Calu3 (cell line): ENCODE results near the gene ABI2. TPM values are rescaled to one million over a fixed set of nuclear protein-coding genes. Genes with fewer than 3 reads are reported as not detected.
A peak's percentile ranks its signal among the peaks of the same experiment; 100 is the strongest.

Experiments
- BruUV-seq: library from RNA; stranded (reverse); fragments of 400-500 nt; replicated peaks from 2 replicates; lab custom pipeline; 2021; lab: Mats Ljungman, UMichigan
- CTCF ChIA-PET: fragments of 300-600 bp; sonication (Branson Sonifier 250); formaldehyde crosslinking; loops from one replicate; lab custom pipeline; 2022; ENCODE audit warnings: antibody characterized with exemption; lab: Charles Lee
- DNase-seq: peaks from one replicate; pipeline ENCODE4 v3.0.0; 2022
- H3K27ac Mint-ChIP-seq: one replicate; pipeline ENCODE4 v1.8.0; 2022; ENCODE audit warnings: mixed read lengths; ENCODE audit not compliant: unreplicated experiment
- H3K27me3 Mint-ChIP-seq: one replicate; pipeline ENCODE4 v1.8.0; 2022; ENCODE audit warnings: mixed read lengths; ENCODE audit not compliant: unreplicated experiment
- H3K36me3 Mint-ChIP-seq: one replicate; pipeline ENCODE4 v1.8.0; 2022; ENCODE audit warnings: mild to moderate bottlenecking, moderate library complexity, mixed read lengths; ENCODE audit not compliant: insufficient read depth, unreplicated experiment
- H3K4me1 Mint-ChIP-seq: one replicate; pipeline ENCODE4 v1.8.0; 2022; ENCODE audit warnings: mild to moderate bottlenecking, low read depth, mixed read lengths; ENCODE audit not compliant: unreplicated experiment
- H3K4me3 Mint-ChIP-seq: one replicate; pipeline ENCODE4 v1.8.0; 2022; ENCODE audit warnings: mild to moderate bottlenecking, low read depth, moderate library complexity, mixed read lengths; ENCODE audit not compliant: unreplicated experiment
- H3K9me3 Mint-ChIP-seq: one replicate; pipeline ENCODE4 v1.8.0; 2022; ENCODE audit warnings: low read depth, mixed read lengths; ENCODE audit not compliant: unreplicated experiment
- intact Hi-C: fragments of 100-400 bp; cut with micrococcal nuclease; formaldehyde crosslinking; loops from one replicate; pipeline ENCODE4 v1.10.0; 2022; ENCODE audit not compliant: unreplicated experiment
- total RNA-seq: library from RNA; stranded (reverse); gene quantifications from 2 replicates; pipeline ENCODE4 v1.2.3, GENCODE V29; 2022
- TF ChIP-seq, protein P1 (sequence below): fragments of 200-600 bp; IDR thresholded peaks from one replicate; pipeline ENCODE4 v1.8.0; 2022; ENCODE audit warnings: antibody characterized with exemption; ENCODE audit not compliant: unreplicated experiment

Gene ABI2
- total RNA-seq, 1 experiment from 2014 or later = 79.6 TPM

DNA sequence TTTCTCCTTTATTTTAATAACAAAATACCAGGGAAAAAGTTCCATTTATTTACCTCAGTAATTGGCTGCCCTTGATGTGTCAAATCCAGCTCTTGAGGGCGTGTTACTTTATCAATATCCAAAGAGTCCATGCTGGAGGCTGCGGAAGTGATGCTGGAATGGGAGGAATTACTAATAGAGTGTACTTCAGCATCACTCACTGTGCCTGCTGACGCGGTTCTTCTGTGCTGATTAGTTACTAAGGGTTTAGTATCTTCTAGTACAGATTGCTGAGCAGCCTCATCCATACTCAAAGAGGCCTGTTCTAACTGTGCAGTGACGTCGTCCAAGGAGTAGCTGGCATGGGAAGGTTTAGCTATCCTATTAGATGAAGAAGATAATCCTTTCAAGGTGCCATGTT lies 161.3 kb downstream of the ABI2 start:
- intact Hi-C loops = no loop called here

DNA sequence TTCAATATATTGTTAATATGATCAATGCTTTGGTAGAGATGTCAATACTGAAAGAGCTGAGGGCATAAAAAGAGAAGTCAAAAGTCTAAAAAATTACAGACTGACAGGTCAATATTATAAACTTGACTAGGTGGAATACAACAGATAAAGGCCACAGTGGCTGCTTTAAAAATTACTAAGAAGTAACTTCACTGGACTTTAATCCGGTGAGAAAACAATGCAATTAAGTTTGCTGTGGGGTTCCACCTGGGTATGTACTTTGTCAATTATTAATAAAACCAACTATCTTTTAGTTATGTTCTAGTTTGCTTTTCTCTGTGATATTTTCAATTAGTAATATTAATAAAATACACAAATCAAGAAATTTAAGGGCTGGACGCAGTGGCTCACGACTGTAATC lies 162.2 kb downstream of the ABI2 start:
- Mint-ChIP-seq H3K36me3 (peaks cover 84% of the 10 kb centered on the region), H3K27ac (no peak overlapping the region), H3K27me3 (no peaks in the 10 kb centered on the region), H3K4me3 (no peak overlapping the region), H3K4me1 (peaks cover 19% of the 10 kb centered on the region), H3K9me3 (no peaks in the 10 kb centered on the region)
- no TSS peak for BruUV-seq
- CTCF ChIA-PET = interaction anchor here (0.7 kb wide), 1 partner anchor 1173 kb away, joined by 4 read pairs; no protein-coding TSS in a partner anchor
- TF ChIP-seq, protein P1, sequence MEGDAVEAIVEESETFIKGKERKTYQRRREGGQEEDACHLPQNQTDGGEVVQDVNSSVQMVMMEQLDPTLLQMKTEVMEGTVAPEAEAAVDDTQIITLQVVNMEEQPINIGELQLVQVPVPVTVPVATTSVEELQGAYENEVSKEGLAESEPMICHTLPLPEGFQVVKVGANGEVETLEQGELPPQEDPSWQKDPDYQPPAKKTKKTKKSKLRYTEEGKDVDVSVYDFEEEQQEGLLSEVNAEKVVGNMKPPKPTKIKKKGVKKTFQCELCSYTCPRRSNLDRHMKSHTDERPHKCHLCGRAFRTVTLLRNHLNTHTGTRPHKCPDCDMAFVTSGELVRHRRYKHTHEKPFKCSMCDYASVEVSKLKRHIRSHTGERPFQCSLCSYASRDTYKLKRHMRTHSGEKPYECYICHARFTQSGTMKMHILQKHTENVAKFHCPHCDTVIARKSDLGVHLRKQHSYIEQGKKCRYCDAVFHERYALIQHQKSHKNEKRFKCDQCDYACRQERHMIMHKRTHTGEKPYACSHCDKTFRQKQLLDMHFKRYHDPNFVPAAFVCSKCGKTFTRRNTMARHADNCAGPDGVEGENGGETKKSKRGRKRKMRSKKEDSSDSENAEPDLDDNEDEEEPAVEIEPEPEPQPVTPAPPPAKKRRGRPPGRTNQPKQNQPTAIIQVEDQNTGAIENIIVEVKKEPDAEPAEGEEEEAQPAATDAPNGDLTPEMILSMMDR = no peak
- no peak for DNase-seq
- intact Hi-C loops = no loop called here

More for the DNA sequence above, 161.3 kb downstream of the ABI2 start:
- Mint-ChIP-seq H3K4me1 (peaks cover 13% of the 10 kb centered on the region), H3K9me3 (no peaks in the 10 kb centered on the region), H3K27me3 (no peaks in the 10 kb centered on the region), H3K36me3 (peaks cover 79% of the 10 kb centered on the region), H3K4me3 (no peak overlapping the region), H3K27ac (no peak overlapping the region)
- CTCF ChIA-PET = interaction anchor here (0.6 to 0.7 kb wide), 2 partner anchors 96 to 1172 kb away, joined by 4 read pairs; no protein-coding TSS in a partner anchor
- TF ChIP-seq, protein P1 = no peak
- BruUV-seq = no TSS peak
- no peak for DNase-seq

- BruUV-seq = no TSS peak
- Mint-ChIP-seq H3K4me1 (peaks cover 26% of the 10 kb centered on the region), H3K4me3 (no peak overlapping the region), H3K27ac (peak overlapping the region; percentile 85), H3K9me3 (no peaks in the 10 kb centered on the region), H3K36me3 (peaks cover 74% of the 10 kb centered on the region), H3K27me3 (no peaks in the 10 kb centered on the region)
- no peak for DNase-seq
- CTCF ChIA-PET = no interaction called here
- intact Hi-C loops = no loop called here
- TF ChIP-seq, protein P1 = no peak
Measured at GRCh38 chr2:203492965-203493364, 164.8 kb downstream of the ABI2 start.

Other genes with a start within 250 kb of the ABI2 start
- gene CYP20A1, start 89.4 kb upstream of the ABI2 start, total RNA-seq = 14.2 and 15.1 TPM in 2 replicates
- 126 and 141 TPM in 2 replicates for gene RAPH1, start 206.9 kb downstream of the ABI2 start, total RNA-seq